SK-MEL-5 (cell line): Measurements from ENCODE around the gene WNT1. TPM values are rescaled to one million over a fixed set of nuclear protein-coding genes. Genes with fewer than 3 reads are reported as not detected.

Experiments used
- DNase-seq: peaks from one replicate; pipeline ENCODE4 v3.0.0-alpha.2; 2016; ENCODE audit warnings: low read depth, low spot score
- in situ Hi-C: cut with HindIII; loops from 2 replicates; pipeline ENCODE4 v1.10.0; 2016; ENCODE audit warnings: low sequenced_read_pairs, high pct_unique_total_duplicates, low pct_unique_long_range_greater_than_20kb
- total RNA-seq: library from RNA; depleted of rRNA; stranded (reverse); fragments of >200 nt; shearing (Covaris generic); gene quantifications from 2 replicates; pipeline ENCODE4 v1.2.3, GENCODE V29; 2014

WNT1 gene
- total RNA-seq, 1 experiment from 2014 or later = not detected

GRCh38 chr12:48973941-48974673 is 4.0 kb upstream of the WNT1 start:
- in situ Hi-C loops = no loop called here
- no peak for DNase-seq

GRCh38 chr12:48977290-48978281 is 536 bp upstream of the WNT1 start:
- DNase-seq = peak; percentile 61
- in situ Hi-C loops = no loop called here

- in situ Hi-C loops = no loop called here
- no peak for DNase-seq
Observed at GRCh38 chr12:48978741-48979601, 849 bp downstream of the WNT1 start.

GRCh38 chr12:48979602-48980388 is 1.7 kb downstream of the WNT1 start:
- in situ Hi-C loops = no loop called here

GRCh38 chr12:48980389-48980952 is 2.3 kb downstream of the WNT1 start:
- DNase-seq = no peak
- in situ Hi-C loops = no loop called here

More at GRCh38 chr12:48979602-48980388, 1.7 kb downstream of the WNT1 start:
- no peak for DNase-seq

GRCh38 chr12:48980953-48981756 is 3.0 kb downstream of the WNT1 start:
- in situ Hi-C loops = no loop called here
- no peak for DNase-seq

- in situ Hi-C loops = no loop called here
- no peak for DNase-seq
Observed at GRCh38 chr12:48981757-48982157, 3.6 kb downstream of the WNT1 start.

GRCh38 chr12:48982397-48983080 is 4.4 kb downstream of the WNT1 start:
- in situ Hi-C loops = no loop called here

GRCh38 chr12:48985475-48985897 is 7.4 kb downstream of the WNT1 start:
- in situ Hi-C loops = no loop called here
- DNase-seq = no peak

More at GRCh38 chr12:48982397-48983080, 4.4 kb downstream of the WNT1 start:
- no peak for DNase-seq

- DNase-seq = no peak
- in situ Hi-C loops = no loop called here
Observed at GRCh38 chr12:48985901-48986300, 7.8 kb downstream of the WNT1 start.

GRCh38 chr12:48986720-48987291 is 8.7 kb downstream of the WNT1 start:
- no peak for DNase-seq
- in situ Hi-C loops = no loop called here

GRCh38 chr12:48988030-48988649 is 10.0 kb downstream of the WNT1 start:
- peak; percentile 74 for DNase-seq
- in situ Hi-C loops = no loop called here

GRCh38 chr12:48990552-48990951 is 12.4 kb downstream of the WNT1 start:
- in situ Hi-C loops = no loop called here

GRCh38 chr12:48991247-48992050 is 13.3 kb downstream of the WNT1 start:
- DNase-seq = no peak

More at GRCh38 chr12:48990552-48990951, 12.4 kb downstream of the WNT1 start:
- DNase-seq = no peak

More at GRCh38 chr12:48991247-48992050, 13.3 kb downstream of the WNT1 start:
- in situ Hi-C loops = no loop called here
